Skin epidermis (tissue), 12 donors: ENCODE data around the gene EXOSC7.
A peak's percentile ranks its signal among the peaks of the same experiment; 100 is the strongest.
"Not testable (repeated sequence)": the region's sequence is repeated elsewhere in the genome, so short reads cannot be mapped to it uniquely, and the experiment has no call there.

Experiments
- H3K27ac ChIP-seq, 21 experiments: fragments of 200-600 bp; sonication (generic) in 11 of 21; one replicate each; pipeline ENCODE4 v1.5.0; 2020; ENCODE audit warnings: mild to moderate bottlenecking in 3 of 21, inconsistent platforms in 2 of 21, moderate library complexity in 2 of 21
- H3K4me3 ChIP-seq, 7 experiments: fragments of 200-600 bp; sonication (generic) in 2 of 7; one replicate each; pipeline ENCODE4 v1.5.0; 2020; ENCODE audit warnings: inconsistent platforms in 2 of 7, mild to moderate bottlenecking in 2 of 7, moderate library complexity in 1 of 7

EXOSC7 gene

DNA sequence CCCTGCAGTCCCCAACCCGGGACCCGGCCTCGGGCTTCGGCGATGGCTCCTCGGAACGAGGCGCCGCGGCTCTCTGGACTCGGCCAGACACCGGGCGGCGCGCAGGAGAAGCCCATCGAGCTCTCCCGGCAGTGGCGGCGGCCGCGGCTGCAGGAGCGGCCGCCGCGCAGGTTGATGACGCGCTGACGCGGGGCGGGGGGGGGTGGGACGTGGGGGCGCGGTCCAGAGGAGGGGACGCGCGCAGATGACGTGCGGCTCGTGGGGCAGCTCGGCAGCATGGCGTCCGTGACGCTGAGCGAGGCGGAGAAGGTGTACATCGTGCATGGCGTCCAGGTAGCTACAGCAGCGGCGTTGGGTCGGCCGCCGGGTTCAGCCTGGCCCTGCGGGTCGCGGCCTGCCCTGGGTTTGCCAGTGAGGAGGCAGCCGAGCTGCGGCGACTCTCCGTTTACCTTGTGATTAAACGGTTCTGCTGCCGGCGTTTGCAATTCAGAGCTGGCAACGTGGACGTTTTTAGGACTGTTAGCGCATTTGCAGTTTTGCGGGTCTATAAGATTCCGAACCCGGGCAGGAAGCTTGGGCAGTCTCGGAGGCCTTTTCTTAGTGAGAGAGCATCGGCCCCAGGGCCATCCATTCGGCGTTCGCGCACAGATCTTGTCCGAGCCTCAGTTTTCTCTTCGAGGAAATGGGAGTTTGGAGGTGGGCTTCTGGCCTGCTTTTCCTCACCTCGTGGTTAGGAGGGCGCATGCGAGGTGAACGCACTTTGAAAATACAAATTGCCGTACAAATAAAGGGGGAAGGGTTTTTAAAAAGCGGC is at the start of gene EXOSC7, which contains the start of gene ZDHHC3:
Gene EXOSC7, plus strand, starts transcription at position 243 of the 814 bp plus-strand sequence. Its CDS starts 34 bp downstream, at position 277.
Gene ZDHHC3, minus strand, starts transcription at position 173 of the 814 bp plus-strand sequence. CDS start 16,738 bp downstream, outside the sequence.
- Histone ChIP-seq H3K27ac (peak within 1 kb of the TSS; percentile 66 to 96 (median 91)), H3K4me3 (peak within 1 kb of the TSS; percentile 55 to 93 (median 91))

DNA sequence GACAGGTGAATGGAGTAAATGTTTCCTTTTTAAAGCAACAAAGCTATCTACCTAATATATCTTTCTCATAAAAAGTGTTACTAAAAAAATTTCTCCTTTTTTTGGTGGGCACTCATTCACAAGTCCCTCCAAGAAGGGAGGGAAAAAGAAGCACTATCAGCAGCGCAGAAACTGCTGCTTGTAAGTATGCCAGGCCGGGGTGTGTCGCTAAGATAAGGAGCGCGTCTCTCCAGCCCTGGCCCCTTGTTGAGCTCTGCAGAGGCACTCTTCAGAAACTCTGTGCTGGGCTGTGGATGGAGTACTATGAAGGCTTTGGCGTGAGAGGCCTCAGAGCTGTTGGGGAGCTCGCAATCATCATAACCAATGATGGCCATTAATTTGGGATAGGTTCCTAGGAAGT is 49.1 kb upstream of the EXOSC7 start:
- no peak overlapping the region for H3K27ac ChIP-seq
- no peak overlapping the region for H3K4me3 ChIP-seq

DNA sequence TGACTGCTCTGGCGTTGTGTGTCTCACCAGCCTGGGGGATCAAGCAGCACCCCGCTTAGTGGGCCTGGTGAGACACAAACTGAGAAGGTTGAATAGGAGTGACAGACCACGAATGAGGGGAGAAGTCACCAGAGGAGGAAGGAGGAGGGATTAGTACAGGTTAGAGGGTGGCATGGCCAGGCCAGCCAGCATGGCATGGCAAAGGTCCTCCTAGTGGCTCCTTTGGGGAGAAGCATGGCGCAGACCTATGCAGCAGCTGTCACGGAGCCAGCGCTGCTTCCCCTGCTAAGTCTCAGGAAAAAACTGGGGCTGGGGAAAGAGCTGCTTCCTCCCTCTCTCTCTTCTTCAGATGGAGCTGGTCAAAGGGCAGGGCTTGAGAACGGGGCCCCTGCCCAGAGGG is 48.7 kb upstream of the EXOSC7 start:
- Histone ChIP-seq H3K4me3 (no peak overlapping the region), H3K27ac (no peak overlapping the region)

DNA sequence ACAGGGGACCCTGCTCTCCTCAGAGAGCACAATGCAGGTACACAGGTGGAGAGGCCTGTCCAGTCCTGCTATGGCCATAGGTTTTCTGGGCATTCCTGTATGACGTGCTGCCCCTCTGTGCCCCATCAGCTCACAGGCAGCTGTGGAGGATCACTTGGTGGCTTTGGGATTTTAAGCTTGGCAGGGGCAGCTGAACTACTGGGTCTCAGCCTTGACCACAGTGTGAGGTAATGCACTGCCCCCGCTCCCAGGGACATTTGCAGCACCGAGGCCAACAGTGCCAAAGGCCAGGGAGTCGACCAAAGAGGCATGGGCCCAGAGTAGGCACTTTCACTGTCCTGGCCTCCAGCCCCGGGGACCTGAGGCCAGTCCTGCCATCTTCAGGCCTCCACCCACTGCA is 46.3 kb upstream of the EXOSC7 start:
- H3K4me3 ChIP-seq: no peak overlapping the region
- H3K27ac ChIP-seq: no peak overlapping the region

DNA sequence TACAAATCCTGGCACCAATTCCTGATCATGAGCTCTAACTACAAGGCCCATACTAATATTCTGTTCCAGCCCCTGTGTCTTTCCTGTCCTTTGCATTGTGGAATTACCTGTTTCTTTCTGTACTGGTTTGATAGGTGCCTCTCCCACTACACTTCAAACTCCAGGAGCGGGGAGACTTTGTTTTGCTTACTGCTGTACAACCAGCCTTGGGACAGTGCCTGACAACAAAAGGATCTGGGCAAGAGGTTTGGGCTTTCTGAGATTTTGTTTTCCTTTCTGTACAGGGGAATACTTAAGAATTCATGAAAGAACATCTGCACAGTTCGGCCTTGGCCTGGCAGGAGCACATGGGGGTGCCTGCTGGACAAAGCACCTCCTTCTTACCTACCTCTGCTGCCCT is 45.1 kb upstream of the EXOSC7 start:
- no peak overlapping the region for H3K27ac ChIP-seq

DNA sequence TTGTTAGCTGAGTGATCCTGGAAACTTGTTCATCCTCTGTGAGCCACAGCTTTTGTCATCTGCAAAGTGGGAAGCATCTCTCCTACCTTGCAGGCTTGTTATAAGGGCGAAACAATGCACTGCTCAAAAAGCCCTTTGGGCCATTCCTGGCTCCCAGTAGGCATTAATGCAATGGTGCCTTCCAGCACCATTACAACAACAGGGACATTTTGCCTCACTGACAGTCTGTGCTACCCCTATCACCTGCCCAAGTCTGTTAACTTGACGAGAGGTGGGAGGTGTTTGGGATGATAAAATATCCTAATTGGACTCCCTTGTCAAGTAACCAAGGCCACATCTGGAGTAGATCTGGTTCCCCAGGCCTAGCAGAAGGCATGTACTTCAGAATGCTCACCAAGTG is 44.3 kb upstream of the EXOSC7 start:
- no peak overlapping the region for H3K4me3 ChIP-seq
- H3K27ac ChIP-seq: no peak overlapping the region

More for the DNA sequence above, 45.1 kb upstream of the EXOSC7 start:
- no peak overlapping the region for H3K4me3 ChIP-seq

DNA sequence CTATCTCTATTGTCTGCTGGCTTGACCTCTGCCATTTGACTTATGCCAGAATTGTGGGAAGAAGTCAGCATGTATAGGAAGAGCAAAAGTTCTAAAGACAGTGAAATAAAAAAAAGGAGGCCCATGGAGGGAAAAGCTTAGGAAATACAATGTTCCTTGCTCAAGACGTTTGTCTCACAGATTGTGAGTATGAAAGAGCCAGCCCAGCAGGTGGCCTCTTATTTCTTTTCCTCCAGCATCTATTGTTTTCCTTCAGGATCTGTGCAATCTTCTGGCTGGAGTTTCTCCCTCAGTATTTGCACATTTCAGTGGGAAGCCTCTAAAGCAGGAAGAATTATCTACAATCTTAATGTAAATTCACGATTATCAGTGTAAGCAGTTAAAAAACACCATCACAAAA is 43.8 kb upstream of the EXOSC7 start:
- no peak overlapping the region for H3K4me3 ChIP-seq
- H3K27ac ChIP-seq: no peak overlapping the region

DNA sequence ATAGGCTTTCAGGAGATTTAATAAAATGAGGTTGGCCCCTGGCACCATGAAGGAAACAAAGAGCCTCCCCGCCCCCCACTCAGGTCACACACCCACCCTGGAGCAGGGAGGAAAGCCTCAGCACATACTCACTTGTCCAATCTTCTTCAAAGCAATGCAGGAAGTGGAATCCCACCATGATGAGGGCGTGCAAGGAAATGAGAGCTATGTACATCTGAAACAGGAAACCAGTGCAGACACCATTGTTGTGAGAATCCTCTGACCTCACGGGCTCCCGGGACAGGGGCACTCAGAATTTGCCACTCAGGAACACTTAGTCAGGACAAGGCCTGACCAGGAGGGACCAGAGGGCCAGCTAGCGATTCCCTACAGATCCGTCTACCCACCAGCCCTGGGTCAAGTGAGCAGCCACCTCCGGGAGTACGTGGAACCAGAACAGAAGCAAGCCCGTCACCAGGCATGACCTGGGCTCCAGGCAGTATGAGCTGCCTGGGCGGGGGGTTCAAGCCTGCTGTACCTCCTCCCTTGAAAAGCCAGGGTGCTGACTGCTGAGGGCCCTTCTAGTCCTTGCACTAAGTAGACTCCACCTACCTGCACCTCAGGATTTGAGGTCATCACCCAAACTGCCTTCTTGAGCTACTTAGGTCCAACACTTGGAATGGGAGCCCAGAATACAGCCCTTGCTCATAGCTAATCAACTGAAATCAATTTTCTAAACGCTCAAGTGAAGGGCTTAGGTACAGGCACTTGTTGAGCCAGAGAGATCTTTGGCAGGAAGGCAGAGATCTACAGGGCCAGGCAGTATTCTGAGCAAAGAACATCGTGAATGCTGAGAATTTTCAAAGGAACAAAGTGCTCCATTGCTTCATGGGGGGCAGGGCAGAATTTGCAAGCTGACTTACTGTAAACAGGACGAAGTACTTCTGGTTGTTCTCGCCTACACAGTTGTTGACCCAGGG is 42.8 kb upstream of the EXOSC7 start:
- H3K4me3 ChIP-seq: no peak overlapping the region
- H3K27ac ChIP-seq: peak overlapping the region in 1 of 21 experiments; percentile 24

DNA sequence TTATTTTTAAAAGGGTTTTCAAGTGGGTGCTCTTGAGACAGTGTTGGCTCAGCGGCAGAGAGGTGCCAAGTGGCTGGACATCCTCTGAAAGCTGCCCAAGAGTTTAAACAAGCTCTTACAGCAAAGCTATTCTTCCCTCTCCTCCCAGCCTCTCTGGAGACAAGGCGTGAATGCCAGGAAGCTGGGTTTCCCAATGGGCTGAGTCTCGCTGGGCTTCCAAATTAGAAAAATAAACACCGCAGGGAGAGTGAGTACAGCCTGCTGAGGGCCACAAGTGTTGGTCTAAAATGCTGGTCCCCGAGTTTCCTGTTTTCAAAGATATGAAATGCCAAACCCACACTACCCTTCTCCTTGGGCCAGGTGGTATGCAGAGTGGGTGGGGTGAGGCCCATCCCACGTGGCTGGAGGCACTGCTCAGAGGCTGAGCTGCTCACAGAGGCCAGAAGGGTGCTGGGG is 36.4 kb upstream of the EXOSC7 start:
- Histone ChIP-seq H3K4me3 (no peak overlapping the region), H3K27ac (no peak overlapping the region)

DNA sequence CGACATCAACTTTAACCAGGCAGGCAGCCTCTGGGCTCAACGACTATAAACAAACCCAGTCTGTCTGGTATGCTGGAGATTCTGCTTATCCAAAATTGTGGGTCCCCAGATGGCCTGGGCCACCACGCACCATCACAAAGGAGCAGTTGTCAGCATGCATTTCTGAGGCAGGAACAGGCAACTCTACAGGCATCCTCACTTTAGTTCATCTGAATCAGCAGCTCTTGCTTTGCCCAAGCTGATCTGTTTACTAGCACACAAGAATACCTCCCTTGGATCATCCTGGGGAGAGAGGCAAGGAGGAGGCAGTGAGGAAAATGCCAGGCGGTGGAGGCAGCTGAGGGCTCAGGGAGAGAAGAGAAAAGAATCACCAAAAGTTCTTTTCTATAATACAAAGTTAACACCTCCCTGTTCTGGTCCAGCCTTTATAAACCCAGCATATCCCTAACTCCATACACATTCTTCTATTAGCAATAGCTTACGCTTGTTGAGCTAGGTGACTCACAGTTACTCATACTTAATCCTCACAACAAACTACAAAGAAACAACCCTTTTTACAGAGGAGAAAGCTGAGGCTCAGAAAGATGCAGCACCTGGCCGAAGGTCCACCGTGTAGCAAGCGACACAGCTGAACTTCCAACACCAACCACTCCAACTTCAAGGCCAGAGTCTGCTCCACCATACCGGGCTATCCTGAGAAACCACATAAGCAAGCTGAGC is 33.7 kb upstream of the EXOSC7 start:
- H3K27ac ChIP-seq: no peak overlapping the region
- no peak overlapping the region for H3K4me3 ChIP-seq

DNA sequence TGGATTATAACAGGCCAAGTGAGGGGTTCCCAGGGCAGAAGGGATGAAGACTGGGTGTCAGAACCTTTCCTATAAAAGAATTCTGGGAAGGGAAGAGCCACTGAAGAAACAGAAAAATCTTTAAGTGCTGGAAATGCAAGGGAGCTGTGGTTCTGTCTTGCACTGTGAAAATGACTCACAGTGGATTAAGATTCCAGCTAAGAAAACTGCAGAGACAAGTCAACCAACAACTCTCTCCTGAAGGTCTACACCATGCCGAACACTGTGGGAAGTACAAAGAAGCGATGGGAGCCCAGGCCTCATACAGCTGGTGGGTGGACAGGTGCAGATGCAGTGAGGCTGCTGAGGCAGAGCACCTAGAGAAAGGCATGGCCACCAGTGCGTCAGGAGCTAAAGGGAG is 27.8 kb upstream of the EXOSC7 start:
- Histone ChIP-seq H3K27ac (no peak overlapping the region), H3K4me3 (no peak overlapping the region)

DNA sequence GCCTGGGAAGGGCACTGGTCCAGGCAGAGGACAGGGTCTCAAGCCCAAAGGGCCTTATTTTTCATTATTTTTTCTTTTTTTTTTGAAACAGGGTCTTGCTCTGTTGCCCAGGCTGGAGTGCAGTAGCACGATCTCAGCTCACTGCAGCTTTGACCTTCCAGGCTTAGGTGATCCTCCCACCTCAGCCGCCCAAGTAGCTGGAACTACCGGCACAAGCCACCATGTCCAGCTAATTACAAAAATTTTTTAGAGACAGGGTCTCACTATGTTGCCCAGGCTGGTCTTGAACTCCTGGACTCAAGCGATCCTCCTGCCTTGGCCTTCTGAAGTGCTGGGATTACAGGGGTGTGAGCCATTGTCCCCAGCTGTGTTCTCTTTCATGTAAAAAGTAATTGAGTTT is 26.3 kb upstream of the EXOSC7 start:
- H3K27ac ChIP-seq, H3K4me3 ChIP-seq: not testable (repeated sequence)

DNA sequence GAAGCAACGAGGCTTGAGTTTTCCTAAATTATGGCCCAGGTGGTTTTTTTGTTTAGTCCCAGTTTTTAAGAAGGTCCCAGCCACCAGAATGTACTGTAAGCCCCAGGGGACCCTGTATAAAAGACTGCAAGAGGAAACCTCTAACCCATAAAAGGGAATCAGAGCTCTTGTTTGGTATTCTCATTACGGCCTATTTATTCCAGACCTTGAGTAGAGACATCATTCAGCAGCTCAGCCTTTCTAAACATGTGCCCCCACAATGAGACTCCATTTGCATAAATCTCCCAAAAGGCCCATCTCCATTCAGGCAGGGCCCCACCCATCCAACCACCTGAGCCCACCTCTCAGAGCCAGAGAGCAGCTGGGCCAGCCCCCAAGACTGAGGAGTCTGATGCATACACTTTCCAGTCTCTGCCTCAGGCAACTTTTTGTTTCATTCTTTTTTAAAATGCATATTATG is 25.7 kb upstream of the EXOSC7 start:
- no peak overlapping the region for H3K27ac ChIP-seq
- no peak overlapping the region for H3K4me3 ChIP-seq

DNA sequence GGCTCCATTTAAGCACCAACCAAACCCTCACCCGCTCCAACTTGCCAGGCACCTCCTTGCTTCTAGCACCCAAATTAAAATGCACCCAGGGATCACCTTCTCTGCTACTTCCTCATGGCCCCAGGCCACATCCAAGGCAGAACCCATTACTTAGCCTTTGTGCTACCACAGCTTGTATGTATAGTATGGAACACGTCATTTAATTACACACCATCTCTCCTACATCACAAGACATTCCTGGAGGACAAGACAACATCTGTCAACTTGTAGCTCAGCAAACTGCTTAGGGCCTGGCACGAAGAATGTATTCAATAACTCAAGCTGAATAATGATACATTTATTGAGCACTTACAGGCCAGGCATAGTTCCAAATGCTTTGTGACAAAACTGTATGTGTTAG is 23.4 kb upstream of the EXOSC7 start:
- Histone ChIP-seq H3K4me3 (no peak overlapping the region), H3K27ac (no peak overlapping the region)

DNA sequence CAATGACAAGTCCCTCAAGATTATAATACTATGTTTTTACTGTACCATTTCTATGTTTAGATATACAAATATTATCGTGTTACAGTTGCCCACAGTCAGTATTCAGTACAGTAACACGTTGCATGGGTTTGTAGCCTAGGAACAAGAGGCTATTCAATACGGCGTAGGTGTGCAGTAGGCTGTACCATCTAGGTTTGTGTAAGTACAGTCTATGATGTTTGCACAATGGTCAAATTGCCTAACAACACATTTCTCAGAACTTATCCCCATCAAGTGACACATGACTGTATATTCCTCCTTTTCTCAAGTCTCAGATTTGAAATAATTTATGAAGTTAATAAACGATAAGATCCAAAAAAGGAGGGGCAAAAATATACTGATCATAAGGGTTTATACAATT is 21.7 kb upstream of the EXOSC7 start:
- H3K27ac ChIP-seq: peak overlapping the region in 2 of 21 experiments; percentile 49 to 61
- H3K4me3 ChIP-seq: no peak overlapping the region

DNA sequence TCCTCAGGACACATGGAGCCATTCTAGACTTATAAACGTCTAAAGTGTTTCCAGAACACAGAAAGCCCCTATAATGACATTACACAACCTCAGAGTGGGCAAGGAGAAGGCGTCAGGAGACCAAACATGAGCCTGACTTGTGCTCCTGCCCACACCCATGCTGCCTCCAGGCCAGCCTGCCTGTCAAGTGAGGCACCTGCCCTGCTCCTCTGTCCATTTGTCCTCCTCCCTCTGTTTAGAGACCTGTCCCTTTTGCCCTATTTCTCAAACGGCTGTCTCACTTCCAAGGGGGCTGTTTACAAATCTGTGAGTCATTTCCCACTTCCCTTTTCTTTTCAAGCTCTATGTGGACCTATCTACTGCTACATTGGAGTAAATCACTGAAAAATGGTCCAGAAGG is 21.1 kb upstream of the EXOSC7 start:
- Histone ChIP-seq H3K27ac (peak overlapping the region in 5 of 21 experiments; percentile 29 to 61 (median 42)), H3K4me3 (no peak overlapping the region)

DNA sequence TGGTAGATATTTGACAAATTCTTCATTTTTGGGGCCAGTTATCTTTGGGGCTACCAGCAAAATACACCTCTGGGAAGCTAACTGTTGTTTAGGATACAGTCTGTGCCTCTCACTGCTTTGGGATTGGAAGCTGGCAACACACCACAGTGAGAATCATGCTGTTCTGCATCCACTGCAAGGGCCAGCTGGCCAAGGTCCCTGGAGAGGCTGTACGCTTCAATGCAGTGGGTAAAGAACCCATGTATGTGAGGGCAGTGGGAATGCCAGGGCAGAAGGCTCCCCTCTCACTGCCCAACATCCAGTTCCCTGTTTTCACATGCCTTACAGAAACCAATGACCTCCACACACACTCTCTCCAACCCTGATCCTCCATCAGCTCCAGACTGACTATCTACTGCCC is 20.1 kb upstream of the EXOSC7 start:
- no peak overlapping the region for H3K27ac ChIP-seq
- no peak overlapping the region for H3K4me3 ChIP-seq

DNA sequence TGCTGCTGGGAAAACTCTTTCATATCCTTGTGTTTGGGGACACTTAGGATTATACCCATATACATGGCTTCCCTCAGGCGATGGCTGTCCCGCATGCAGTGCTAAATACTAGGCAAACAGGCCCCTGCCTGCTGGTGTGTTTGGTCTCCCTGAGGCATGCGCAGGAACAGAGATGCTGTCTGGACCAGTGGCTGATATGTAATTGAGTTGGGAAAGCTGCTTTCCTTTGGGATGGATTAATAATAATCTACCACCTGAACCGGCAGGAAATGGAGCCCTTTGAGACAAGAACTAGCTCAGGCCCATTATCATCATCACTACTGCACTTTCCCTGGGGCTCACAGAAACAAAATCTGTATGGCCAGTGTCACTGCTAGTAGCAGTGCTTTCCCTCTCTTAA is 18.1 kb upstream of the EXOSC7 start:
- H3K27ac ChIP-seq: no peak overlapping the region

DNA sequence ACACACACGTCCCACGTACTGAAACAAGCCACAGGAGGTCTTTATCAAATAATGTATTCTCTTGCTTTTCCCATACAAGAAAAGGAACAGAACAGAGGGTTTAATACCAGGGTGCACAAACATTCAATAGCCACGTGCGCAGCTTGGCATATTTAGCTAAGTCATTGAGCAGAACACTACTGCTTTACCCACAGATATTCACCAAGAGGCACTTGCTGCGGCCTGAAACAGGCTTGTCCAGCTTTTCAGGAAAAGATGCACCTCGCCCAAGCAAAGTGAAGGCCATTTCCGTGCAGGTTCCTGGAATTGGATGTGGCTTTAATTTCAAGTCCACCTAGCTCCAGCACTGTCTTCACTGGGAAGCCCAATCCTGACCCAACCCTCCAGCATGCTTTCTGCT is 17.7 kb upstream of the EXOSC7 start:
- Histone ChIP-seq H3K27ac (no peak overlapping the region), H3K4me3 (no peak overlapping the region)

More for the DNA sequence above, 18.1 kb upstream of the EXOSC7 start:
- H3K4me3 ChIP-seq: no peak overlapping the region
